ENCODE data around the gene UBLCP1. TPM values are rescaled to one million over a fixed set of nuclear protein-coding genes. Genes with fewer than 3 reads are reported as not detected.

The UBLCP1 gene
- total and polyA plus RNA-seq, 2 of the 13 experiments (the other 11 are each of a cell fraction or from before 2014, with no cell fraction given): 6.5 to 12.6 TPM

DNA sequence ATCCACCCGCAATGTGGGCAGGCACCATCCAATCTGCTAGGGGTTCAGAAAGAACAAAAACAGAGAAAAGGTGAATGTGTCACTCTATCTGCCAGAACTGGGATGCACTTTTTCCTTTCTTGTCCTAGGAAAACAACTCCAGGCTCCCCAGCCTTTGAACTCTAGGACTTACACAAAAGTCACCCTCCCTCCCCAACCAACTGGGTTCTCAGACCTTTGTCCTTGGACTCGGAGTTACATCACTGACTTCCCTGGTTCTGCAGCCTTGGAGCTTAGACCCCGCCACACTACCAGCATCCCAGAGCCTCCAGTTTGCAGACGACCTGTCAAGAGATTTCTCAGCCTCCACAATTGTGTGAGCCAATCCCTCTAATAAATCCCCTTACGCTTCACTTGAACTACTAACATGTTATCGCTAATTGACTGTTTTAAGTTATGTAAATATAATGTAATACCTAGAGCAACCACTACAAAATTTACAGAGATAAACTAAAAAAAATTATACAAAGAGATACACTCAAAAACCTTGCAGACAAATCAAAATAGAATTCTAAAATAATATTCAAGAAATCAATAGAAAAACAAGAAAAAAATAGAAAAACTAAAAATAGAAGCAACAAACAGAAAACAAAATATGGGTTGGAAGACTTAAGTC, 5.3 kb upstream of the UBLCP1 start (continued):
- TF ChIP-seq, protein P1, sequence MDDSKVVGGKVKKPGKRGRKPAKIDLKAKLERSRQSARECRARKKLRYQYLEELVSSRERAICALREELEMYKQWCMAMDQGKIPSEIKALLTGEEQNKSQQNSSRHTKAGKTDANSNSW (CRISPR knock-in tag; IDR thresholded peaks at IDR 0.05; ENCODE audit: borderline replicate concordance): no peak
- no peak for TF ChIP-seq KLF15 (CRISPR knock-in tag; IDR thresholded peaks at IDR 0.05; ENCODE audit: borderline replicate concordance)
- no peak for TF ChIP-seq HOXA5 (CRISPR knock-in tag; IDR thresholded peaks at IDR 0.05)
- TF ChIP-seq, protein P2, sequence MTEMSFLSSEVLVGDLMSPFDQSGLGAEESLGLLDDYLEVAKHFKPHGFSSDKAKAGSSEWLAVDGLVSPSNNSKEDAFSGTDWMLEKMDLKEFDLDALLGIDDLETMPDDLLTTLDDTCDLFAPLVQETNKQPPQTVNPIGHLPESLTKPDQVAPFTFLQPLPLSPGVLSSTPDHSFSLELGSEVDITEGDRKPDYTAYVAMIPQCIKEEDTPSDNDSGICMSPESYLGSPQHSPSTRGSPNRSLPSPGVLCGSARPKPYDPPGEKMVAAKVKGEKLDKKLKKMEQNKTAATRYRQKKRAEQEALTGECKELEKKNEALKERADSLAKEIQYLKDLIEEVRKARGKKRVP (CRISPR knock-in tag; IDR thresholded peaks at IDR 0.05): peak in 1 of 2 experiments; percentile 77; a peak in 2 of 4 replicates
- TF ChIP-seq, protein P3, sequence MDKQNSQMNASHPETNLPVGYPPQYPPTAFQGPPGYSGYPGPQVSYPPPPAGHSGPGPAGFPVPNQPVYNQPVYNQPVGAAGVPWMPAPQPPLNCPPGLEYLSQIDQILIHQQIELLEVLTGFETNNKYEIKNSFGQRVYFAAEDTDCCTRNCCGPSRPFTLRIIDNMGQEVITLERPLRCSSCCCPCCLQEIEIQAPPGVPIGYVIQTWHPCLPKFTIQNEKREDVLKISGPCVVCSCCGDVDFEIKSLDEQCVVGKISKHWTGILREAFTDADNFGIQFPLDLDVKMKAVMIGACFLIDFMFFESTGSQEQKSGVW (CRISPR knock-in tag; IDR thresholded peaks at IDR 0.05; ENCODE audit: borderline replicate concordance): no peak
- no peak for TF ChIP-seq FOXM1 (CRISPR knock-in tag; IDR thresholded peaks at IDR 0.05)
- no peak for TF ChIP-seq ZNF33B (CRISPR knock-in tag; IDR thresholded peaks at IDR 0.05)
- TF ChIP-seq ZNF329 (CRISPR knock-in tag; IDR thresholded peaks at IDR 0.05; ENCODE audit: low read depth): no peak
- TF ChIP-seq RARG (CRISPR knock-in tag; IDR thresholded peaks at IDR 0.05; ENCODE audit: low read depth): no peak
- no peak for TF ChIP-seq NFYB (CRISPR knock-in tag; IDR thresholded peaks at IDR 0.05)
- no peak for TF ChIP-seq TRIM22 (IDR thresholded peaks at IDR 0.05)
- TF ChIP-seq NFATC3 (CRISPR knock-in tag; IDR thresholded peaks at IDR 0.05): no peak
- TF ChIP-seq, protein P4, sequence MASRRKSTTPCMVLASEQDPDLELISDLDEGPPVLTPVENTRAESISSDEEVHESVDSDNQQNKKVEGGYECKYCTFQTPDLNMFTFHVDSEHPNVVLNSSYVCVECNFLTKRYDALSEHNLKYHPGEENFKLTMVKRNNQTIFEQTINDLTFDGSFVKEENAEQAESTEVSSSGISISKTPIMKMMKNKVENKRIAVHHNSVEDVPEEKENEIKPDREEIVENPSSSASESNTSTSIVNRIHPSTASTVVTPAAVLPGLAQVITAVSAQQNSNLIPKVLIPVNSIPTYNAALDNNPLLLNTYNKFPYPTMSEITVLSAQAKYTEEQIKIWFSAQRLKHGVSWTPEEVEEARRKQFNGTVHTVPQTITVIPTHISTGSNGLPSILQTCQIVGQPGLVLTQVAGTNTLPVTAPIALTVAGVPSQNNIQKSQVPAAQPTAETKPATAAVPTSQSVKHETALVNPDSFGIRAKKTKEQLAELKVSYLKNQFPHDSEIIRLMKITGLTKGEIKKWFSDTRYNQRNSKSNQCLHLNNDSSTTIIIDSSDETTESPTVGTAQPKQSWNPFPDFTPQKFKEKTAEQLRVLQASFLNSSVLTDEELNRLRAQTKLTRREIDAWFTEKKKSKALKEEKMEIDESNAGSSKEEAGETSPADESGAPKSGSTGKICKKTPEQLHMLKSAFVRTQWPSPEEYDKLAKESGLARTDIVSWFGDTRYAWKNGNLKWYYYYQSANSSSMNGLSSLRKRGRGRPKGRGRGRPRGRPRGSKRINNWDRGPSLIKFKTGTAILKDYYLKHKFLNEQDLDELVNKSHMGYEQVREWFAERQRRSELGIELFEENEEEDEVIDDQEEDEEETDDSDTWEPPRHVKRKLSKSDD (CRISPR knock-in tag; IDR thresholded peaks at IDR 0.05; ENCODE audit: low read depth): no peak
- TF ChIP-seq ZNF792 (CRISPR knock-in tag; IDR thresholded peaks at IDR 0.05): no peak
- no peak for TF ChIP-seq ZNF138 (CRISPR knock-in tag; IDR thresholded peaks at IDR 0.05; ENCODE audit: low read depth)
- no peak for TF ChIP-seq ATF7-NPFF (CRISPR knock-in tag; IDR thresholded peaks at IDR 0.05; ENCODE audit: low read depth)
- TF ChIP-seq SP4 (CRISPR knock-in tag; IDR thresholded peaks at IDR 0.05): no peak
- TF ChIP-seq ZNF83 (CRISPR knock-in tag; IDR thresholded peaks at IDR 0.05; ENCODE audit: borderline replicate concordance): no peak
- TF ChIP-seq STAT5B (CRISPR knock-in tag; IDR thresholded peaks at IDR 0.05): no peak
- no peak for TF ChIP-seq ZNF256 (CRISPR knock-in tag; conservative IDR thresholded peaks at IDR 0.05)
- TF ChIP-seq REPIN1 (CRISPR knock-in tag; IDR thresholded peaks at IDR 0.05; ENCODE audit: borderline replicate concordance, low read depth): no peak
- TF ChIP-seq LBX2 (CRISPR knock-in tag; IDR thresholded peaks at IDR 0.05; ENCODE audit: borderline replicate concordance): no peak
- TF ChIP-seq ZNF30 (CRISPR knock-in tag; IDR thresholded peaks at IDR 0.05): no peak
